Measurements from ENCODE around the gene ORAI3. TPM values are rescaled to one million over a fixed set of nuclear protein-coding genes. Genes with fewer than 3 reads are reported as not detected.

ORAI3 gene
- polyA plus RNA-seq, 5 donors, result 16.0 to 21.9 (median 19.8) TPM

DNA sequence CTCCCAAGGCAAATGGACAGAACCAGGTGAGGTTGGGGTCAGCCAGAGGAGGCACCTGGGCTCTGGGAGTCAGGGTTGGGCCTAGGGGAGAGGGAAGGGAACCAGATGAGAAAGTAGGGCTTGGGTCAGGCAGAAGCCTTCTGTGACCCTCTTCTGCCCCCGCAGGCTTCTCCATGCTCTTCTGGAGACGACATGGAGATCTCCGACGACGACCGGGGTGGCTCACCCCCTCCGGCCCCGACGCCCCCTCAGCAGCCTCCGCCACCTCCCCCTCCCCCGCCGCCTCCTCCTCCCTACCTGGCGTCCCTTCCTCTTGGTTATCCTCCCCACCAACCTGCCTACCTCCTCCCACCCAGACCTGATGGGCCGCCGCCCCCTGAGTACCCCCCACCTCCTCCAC, 16.6 kb downstream of the ORAI3 start:
- no peak for DNase-seq

DNA sequence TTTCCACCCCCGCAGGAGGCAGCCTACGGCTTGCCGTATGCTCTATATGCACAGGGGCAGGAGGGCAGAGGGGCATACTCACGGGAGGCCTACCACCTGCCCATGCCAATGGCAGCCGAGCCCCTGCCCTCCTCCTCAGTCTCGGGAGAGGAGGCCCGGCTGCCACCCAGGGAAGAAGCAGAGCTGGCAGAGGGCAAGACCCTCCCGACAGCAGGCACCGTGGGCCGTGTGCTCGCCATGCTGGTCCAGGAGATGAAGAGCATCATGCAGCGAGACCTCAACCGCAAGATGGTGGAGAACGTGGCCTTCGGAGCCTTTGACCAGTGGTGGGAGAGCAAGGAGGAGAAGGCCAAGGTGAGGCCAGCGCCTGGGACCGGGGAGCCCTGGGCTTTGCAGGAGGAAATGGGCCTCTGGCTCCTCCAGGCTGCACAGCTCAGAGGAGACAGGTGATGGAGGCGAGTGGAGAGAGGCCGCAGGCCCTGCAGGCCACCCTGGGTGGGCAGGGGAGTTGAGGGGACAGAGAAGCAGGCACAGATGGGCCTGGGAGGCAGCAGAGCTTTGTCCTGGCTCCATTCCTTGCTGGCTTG, 17.3 kb downstream of the ORAI3 start:
- no peak for DNase-seq

DNA sequence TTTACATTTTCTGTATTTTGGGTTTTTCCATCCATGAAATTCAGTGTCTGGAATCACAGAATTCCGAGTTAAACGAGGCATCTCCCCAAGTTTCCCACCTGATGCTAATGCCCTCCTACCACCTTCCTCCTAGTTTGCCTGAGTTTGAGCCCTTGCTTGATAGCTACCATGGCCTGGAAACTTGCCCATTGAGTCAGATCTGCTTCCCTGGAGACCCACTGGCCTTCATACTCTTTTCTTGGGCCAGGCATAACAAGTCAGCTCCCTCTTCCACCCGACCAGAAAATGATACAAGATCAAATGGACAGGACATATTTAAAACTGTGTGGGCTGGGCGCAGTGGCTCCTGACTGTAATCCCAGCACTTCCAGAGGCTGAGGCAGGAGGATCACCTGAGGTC, 18.9 kb downstream of the ORAI3 start:
- DNase-seq, result no peak

DNA sequence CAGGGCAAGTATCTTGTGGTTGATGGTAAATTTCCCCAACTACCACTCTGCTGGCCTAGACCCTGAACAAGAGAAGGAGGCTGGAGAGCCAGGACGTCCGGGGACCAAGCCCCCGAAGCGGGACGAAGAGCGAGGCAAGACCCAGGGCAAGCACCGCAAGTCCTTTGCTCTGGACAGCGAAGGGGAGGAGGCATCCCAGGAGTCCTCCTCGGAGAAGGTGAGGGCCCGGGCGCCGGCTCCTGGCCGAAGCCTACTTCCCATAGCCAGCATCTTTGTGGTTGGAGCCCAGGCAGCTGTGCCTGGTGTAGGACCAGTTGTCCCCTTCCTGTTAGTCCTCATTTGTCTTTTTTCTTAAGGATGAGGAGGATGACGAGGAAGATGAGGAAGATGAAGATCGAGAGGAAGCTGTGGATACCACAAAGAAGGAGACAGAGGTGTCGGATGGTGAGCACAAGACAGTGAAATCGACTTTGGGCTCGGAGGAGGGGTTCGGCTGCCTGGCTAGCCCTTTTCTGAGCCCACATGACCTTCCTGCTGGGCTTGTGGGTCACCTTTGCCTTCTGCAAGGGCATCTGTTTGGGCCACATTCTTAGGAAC, 20.5 kb downstream of the ORAI3 start:
- DNase-seq, result no peak

DNA sequence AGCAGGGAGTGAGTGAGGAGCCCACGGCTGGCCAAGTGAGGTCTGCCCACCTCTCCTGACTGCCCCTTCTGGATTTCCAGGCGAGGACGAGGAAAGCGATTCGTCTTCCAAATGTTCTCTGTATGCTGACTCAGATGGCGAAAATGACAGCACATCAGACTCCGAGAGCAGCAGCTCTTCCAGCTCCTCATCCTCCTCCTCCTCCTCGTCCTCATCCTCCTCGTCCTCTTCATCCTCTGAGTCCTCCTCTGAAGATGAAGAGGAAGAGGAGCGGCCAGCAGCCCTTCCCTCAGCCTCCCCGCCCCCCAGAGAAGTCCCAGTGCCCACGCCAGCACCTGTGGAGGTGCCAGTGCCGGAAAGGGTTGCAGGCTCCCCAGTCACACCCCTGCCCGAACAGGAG, 22.4 kb downstream of the ORAI3 start:
- DNase-seq, result no peak

DNA sequence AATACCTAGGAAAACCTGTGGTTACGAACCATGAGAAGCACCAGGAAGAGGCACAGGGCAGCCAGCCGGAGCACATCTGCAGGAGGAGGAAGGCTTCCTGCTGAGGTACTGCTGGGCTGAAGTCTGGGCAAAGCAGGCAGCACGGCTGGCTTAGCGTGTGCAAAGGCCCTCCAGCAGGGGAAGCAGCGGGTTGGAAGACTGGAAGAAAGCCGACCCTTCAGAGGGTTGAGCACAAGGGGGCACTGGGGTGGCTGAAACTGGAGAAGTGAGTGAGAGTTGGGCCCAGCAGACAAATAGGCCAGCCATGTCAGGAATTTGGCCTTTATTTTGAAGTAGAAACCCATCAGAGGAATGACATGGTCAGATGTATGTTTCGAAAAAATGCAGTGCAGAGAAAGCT, 24.0 kb downstream of the ORAI3 start:
- no peak for DNase-seq

DNA sequence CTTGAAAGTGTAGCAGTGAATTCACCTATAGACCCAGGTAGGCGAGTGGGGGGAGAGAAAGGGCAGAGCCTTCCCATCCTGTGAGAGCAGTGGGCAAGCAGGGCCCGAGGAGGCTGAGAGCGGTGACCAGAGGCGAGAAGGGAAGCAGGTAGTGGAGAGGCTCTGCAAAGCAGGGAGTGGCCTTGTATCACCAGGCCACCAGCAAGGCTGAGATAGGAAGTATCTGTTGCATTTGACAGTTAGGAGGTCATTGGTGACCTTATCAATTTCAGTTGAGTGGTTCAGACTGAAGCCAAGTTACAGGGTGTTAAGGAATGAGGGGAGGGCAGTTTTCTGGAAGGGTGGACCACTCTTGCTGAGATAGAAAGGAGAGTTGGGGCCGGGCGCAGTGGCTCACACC, 25.5 kb downstream of the ORAI3 start:
- no peak for DNase-seq

DNA sequence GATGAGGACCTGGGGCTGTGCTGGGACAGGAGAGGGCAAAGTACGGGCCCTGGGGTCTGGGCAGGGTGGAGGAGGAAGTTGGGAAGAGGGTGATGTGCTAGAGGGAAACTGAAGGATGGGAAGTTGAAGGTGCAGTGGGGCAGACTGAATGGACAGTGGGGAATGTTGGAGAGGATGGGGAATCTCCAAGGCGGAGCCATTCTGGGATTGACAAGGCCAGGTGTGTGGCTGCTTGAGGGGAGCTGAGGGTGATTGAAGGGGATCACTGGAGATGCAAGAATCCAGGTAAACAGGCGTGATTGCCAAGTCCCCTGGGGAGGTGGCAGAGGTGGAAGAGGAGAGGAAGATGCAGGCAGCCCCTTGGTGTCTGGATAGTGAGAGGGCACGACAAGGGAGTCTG, 27.6 kb downstream of the ORAI3 start:
- no peak for DNase-seq

DNA sequence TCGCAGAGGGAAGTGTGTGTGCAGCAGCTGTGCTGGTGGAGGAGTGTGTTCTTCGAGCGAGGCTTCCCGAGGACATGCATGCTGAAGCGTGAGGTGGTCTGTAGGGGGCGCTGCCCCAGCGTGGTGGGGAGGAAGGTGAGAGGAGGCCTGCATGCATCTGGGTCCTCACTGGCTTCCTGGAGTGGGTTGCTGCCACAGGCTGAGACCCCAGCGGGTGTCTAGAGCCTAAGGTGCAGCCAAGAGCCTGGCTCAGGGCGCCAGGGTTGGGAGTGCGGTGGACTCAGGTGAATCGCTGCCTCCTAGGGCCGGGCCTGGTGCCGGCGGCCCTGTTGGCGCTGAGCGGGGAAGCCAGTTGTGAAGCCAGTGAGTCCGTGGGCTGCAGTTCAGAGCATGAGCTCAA, 28.6 kb downstream of the ORAI3 start:
- no peak for DNase-seq

DNA sequence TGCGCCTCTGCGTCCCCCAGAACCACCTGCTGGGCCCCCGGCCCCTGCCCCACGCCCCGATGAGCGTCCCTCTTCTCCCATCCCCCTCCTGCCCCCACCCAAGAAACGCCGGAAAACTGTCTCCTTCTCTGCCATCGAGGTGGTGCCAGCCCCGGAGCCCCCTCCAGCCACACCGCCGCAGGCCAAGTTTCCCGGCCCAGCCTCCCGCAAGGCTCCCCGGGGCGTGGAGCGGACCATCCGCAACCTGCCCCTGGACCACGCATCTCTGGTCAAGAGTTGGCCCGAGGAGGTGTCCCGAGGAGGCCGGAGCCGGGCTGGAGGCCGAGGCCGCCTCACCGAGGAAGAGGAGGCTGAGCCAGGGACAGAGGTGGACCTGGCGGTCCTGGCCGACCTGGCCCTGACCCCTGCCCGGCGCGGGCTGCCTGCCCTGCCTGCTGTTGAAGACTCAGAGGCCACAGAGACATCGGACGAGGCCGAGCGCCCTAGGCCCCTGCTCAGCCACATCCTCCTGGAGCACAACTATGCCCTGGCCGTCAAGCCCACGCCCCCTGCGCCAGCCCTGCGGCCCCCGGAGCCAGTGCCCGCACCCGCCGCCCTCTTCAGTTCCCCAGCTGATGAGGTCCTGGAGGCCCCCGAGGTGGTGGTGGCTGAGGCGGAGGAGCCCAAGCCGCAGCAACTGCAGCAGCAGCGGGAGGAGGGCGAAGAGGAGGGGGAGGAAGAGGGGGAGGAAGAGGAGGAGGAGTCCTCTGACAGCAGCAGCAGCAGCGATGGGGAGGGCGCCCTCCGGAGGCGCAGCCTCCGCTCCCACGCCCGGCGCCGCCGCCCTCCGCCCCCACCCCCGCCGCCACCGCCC, 30.5 kb downstream of the ORAI3 start:
- DNase-seq, result no peak

DNA sequence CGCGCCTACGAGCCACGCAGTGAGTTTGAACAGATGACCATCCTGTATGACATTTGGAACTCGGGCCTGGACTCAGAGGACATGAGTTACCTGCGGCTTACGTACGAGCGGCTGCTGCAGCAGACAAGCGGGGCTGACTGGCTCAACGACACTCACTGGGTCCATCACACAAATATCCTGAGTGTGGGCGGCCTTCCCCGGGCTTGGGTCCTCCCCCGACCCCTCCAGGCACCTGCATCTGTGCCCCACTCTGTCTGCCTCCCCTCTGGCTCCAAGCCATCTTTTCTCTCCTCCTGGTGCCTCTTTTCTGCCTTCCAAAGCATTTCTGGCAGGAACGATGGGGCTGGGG, 31.1 kb downstream of the ORAI3 start:
- DNase-seq, result no peak

DNA sequence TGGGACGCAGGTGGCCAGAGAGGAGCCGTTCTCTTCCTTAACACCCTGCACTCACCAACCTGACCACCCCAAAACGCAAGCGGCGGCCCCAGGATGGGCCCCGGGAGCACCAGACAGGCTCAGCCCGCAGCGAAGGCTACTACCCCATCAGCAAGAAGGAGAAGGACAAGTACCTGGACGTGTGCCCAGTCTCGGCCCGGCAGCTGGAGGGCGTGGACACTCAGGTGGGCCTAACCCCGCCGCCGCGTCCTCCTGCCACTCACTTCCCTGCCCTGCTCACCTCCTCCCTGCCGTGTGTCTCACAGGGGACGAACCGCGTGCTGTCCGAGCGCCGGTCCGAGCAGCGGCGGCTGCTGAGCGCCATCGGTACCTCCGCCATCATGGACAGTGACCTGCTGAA, 31.6 kb downstream of the ORAI3 start:
- no peak for DNase-seq

DNA sequence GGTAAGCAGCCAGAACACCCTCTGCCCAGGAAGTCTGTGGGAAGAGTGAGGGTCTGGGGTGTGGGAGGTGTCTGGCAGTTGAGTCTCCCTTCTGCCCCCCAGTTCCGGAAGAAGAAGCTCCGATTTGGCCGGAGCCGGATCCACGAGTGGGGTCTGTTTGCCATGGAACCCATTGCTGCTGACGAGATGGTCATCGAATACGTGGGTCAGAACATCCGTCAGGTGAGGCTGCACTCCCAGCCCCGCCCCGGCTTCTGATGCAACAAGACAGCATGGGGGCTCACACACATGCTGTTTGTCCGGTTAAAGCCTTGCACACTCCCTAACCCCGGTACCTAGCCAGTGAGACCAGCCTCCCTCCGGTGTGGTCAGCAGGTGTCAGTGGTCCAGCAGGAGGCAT, 32.1 kb downstream of the ORAI3 start:
- DNase-seq, result no peak

DNA sequence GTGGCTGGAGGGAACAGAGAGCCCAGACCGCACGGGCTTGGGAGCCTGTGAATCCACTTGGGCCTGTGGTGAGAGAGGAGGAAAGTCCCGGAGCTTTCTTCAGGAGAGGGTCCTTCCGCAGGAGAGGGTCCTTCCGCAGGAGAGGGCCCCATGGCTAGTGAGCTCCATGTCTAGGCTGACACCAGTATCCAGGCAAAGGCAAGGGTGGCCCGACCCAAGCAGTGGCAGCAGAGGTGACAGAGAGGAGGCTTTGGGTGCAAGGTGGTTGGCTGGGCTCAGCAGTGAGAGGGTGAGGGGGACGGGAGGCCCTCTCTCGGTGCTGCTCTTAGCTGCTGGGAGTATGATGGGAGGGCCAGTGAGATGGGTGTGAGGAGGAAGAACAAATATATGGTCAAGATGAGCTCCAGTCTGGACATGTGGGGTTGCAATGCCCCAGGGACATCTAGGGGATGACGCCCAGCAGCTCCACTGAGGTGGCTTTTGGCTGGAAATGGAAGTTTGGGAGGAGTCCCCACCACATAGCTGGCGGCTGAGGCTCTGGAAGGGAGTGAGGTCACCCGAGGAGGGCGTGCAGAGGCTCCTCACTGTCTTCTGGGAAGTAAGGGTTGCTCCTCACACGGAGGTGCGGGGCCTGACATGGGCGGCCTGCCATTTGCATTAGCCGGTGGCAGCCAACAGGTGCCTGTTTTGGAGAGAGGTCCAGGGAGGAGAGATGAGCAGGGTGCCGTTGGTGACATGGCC, 33.9 kb downstream of the ORAI3 start:
- DNase-seq, result no peak

DNA sequence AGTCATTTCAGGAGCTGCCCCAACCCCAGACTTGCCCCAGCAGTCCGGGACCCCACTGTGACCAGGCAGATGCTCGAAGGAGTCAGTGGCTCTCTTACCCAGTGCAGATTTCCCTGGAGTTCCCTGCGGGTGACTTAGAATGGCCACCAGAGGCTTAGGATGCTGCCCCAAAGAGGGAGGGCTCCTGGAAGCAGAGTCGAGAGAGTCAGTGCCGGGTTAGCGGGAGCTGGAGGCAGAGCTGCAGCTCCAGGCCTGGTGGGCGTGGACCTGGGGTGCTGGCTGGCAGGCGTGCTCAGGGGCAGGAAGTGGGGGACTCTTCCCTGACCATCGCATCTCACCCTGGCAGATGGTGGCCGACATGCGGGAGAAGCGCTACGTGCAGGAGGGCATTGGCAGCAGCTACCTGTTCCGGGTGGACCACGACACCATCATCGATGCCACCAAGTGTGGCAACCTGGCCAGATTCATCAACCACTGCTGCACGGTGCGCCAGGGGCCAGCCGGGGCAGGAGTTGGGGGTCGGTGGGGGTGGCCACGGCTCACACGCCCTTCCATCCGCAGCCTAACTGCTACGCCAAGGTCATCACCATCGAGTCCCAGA, 34.5 kb downstream of the ORAI3 start:
- DNase-seq, result no peak

DNA sequence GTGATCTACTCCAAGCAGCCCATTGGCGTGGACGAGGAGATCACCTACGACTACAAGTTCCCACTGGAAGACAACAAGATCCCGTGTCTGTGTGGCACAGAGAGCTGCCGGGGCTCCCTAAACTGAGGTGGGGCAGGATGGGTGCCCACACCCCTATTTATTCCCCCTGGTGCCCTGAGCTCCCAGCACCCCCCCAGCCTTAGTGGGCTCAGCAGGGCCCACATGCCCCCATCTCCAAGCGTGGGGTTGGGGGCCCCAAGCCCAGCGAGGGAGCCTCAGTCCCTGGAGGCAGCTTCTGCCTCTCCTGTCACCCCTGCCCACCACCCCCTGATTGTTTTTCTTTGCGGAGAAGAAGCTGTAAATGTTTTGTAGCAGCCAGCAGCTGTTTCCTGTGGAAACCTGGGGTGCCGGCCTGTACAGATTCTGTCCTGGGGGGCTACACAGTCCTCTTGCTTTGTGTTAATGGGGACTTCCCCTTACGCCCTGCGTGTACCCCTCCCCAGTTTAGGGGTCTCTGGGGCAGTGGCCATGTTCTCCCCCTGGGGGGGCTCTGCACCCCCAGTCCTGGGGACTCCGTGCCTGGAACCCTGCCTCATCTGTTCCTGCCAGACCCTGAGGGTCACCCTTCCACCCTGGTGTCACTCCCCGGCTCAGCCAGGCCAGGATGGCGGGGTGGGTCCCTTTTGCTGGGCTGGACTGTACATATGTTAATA, 35.2 kb downstream of the ORAI3 start:
- DNase-seq, result no peak

DNA sequence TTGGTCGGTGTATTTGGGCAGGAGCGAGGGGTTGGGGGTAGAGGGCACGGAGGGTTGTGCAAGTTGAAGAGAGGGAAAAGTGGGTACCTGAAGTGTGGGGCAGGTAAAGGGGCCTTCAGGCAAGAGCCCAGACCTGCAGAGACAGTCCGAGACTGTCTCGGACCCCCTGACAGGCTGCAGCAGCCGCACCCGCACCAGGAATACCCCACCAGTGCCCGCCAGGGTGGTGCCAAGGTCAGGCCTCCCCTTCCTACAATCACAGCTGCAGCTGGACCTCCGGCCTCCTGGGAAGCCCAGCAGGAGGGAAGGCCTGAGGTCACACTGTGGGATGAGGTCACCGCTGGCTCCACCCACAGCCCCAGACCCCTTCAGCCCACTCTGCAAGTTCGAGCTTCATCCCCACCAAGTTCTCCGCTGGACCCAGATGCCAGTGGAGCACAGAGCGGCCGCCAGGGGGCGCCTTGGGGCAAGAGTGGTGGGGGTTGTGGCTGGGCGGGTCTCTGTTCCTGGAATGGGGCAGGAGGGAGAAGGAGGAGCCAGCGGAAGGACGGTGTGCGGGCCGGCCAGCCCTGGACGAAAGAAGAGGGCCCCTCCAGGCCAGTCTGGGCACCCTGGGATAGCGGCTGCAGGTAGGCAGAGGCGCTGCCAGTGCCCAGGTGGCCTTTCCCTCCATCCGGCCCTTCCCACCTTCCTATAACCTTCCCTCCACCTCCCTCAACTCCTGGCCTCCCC, 36.0 kb downstream of the ORAI3 start, which contains the start of gene HSD3B7:
HSD3B7 (plus strand) TSS at position 539 of the 732 bp plus-strand sequence. CDS start 452 bp downstream, outside the sequence.
- peak; percentile 53 to 67 for DNase-seq

DNA sequence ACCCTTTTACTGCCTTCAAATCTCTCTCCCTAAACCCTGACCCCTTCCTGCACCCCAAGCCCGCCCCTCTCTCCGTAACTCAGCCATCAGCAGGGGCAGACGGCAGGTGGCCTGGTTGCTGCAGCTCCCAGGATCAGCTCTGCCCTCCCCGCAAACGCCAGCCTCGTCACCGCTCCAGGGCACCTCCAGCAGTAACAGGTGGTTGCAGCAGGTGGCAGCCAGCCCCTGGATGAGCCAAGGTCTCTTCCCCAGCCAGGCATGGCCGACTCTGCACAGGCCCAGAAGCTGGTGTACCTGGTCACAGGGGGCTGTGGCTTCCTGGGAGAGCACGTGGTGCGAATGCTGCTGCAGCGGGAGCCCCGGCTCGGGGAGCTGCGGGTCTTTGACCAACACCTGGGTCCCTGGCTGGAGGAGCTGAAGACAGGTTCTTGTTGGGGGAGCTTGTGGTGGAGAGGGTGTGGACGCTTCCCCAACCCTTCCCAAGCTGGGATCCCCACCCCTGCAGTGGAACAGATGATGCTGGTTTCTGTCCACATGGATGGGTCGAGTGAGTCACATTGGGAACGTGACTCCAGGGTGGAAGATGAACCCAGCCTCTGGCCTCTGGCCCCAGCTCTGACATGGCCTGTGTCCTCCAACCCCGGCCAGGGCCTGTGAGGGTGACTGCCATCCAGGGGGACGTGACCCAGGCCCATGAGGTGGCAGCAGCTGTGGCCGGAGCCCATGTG, 36.7 kb downstream of the ORAI3 start:
- no peak for DNase-seq

DNA sequence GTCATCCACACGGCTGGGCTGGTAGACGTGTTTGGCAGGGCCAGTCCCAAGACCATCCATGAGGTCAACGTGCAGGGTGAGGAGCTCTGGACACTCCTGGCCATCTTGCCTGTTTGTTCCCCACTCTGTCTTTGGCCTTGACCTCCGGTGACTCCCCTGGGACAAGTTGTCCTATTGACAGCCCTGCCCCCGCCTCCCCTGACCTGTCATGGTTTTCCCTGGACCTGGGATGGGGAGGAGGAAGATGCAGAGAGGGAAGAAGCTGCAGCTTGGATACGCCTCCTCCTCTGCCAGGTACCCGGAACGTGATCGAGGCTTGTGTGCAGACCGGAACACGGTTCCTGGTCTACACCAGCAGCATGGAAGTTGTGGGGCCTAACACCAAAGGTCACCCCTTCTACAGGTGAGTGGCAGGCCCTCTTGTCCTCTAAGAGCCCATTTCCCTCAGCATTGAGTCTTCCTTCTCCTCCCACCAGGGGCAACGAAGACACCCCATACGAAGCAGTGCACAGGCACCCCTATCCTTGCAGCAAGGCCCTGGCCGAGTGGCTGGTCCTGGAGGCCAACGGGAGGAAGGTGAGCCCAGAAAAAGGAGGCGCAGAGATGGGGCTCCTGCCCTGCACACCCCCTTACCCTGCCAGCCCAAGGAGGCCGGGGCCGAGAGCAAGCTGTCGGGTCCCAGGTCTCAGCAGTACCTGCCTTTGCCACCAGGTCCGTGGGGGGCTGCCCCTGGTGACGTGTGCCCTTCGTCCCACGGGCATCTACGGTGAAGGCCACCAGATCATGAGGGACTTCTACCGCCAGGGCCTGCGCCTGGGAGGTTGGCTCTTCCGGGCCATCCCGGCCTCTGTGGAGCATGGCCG, 37.5 kb downstream of the ORAI3 start:
- no peak for DNase-seq

Data from right lung (tissue), 5 donors.